Measurements from ENCODE around the gene CNTD1.

- TF ChIP-seq CTCF (IDR thresholded peaks at IDR 0.05) (no peak), RFX5 (IDR thresholded peaks at IDR 0.05) (no peak), POLR2A (IDR thresholded peaks at IDR 0.05; ENCODE audit: low read length) (no peak), JUN (IDR thresholded peaks at IDR 0.05) (no peak), KDM1A (IDR thresholded peaks at IDR 0.05; ENCODE audit: low read depth) (no peak)
Measured at GRCh38 chr17:42845918-42846593, 47.4 kb downstream of the CNTD1 start.

Data from A549 (cell line).